ENCODE measurements around the gene SETX. TPM values are rescaled to one million over a fixed set of nuclear protein-coding genes. Genes with fewer than 3 reads are reported as not detected.

The SETX gene
- total RNA-seq (10 to 100 TPM; 11.1 to 23.1 (median 14.5) TPM), polyA plus RNA-seq (10 to 100 TPM; 12.4 to 20.7 TPM)

GRCh38 chr9:132354637-132355355 is at the start of gene SETX:
SETX (minus strand) TSS chr9:132354986; CDS start chr9:132349428, 5,558 bp downstream.
- WGBS, 2 donors, result 0% methylated on average over 77 to 82 of the region's 82 CpGs
- peak; percentile 95 to 99 (median 98) for DNase-seq
- ATAC-seq, result peak; percentile 97 to 99 (median 98)
- no peak for TF ChIP-seq CTCF (IDR thresholded peaks at IDR 0.05)
- Histone ChIP-seq H3K4me3 (peak within 1 kb of the TSS; percentile 94 to 100 (median 98)), H3K27ac (peak within 1 kb of the TSS; percentile 72 to 89 (median 86)), H3K27me3 (no peaks in the 10 kb centered on the region), H3K4me1 (peaks cover 0 to 14% (median 11%) of the 10 kb centered on the region in 3 donors), H3K9me3 (no peaks in the 10 kb centered on the region), H3K36me3 (peaks cover 0 to 18% (median 4%) of the 10 kb centered on the region in 3 donors)
- FAIRE-seq, result no peak
- intact Hi-C loops (cut with DNase I), result no loop called here

GRCh38 chr9:132404228-132404881 is 49.6 kb upstream of the SETX start:
- no peak for DNase-seq
- Histone ChIP-seq H3K9me3 (no peaks in the 10 kb centered on the region), H3K27ac (no peak overlapping the region), H3K4me3 (no peak overlapping the region), H3K36me3 (peaks cover 0 to 9% (median 0%) of the 10 kb centered on the region in 3 donors), H3K27me3 (no peaks in the 10 kb centered on the region), H3K4me1 (no peaks in the 10 kb centered on the region)
- no peak for ATAC-seq
- 61 to 65% methylated on average over 9 of the region's 9 CpGs for WGBS, 2 donors
- intact Hi-C loops (cut with DNase I), result no loop called here
- no peak for TF ChIP-seq CTCF (IDR thresholded peaks at IDR 0.05)
- no peak for FAIRE-seq

- WGBS, 2 donors, result 88 to 93% methylated on average over 4 of the region's 4 CpGs
- Histone ChIP-seq H3K9me3 (no peaks in the 10 kb centered on the region), H3K27ac (no peak overlapping the region), H3K4me1 (no peaks in the 10 kb centered on the region), H3K4me3 (no peak overlapping the region), H3K36me3 (peaks cover 0 to 34% (median 15%) of the 10 kb centered on the region in 3 donors), H3K27me3 (no peaks in the 10 kb centered on the region)
- FAIRE-seq, result no peak
- DNase-seq, result no peak
- no peak for TF ChIP-seq CTCF (IDR thresholded peaks at IDR 0.05)
- intact Hi-C loops (cut with DNase I), result no loop called here
- ATAC-seq, result no peak
These were observed 47.0 kb upstream of the SETX start for GRCh38 chr9:132401824-132402223.

GRCh38 chr9:132395560-132395959 is 40.8 kb upstream of the SETX start:
- H3K27me3 ChIP-seq, result no peaks in the 10 kb centered on the region
- ATAC-seq, result no peak
- H3K27ac ChIP-seq, result no peak overlapping the region
- FAIRE-seq, result no peak
- no peak overlapping the region for H3K4me3 ChIP-seq
- no peaks in the 10 kb centered on the region for H3K4me1 ChIP-seq
- intact Hi-C loops (cut with DNase I), result no loop called here
- no peak for TF ChIP-seq CTCF (IDR thresholded peaks at IDR 0.05)
- no peaks in the 10 kb centered on the region for H3K9me3 ChIP-seq
- H3K36me3 ChIP-seq, result peaks cover 0 to 75% (median 22%) of the 10 kb centered on the region in 3 donors
- no peak for DNase-seq
- WGBS, 2 donors, result 84 to 91% methylated on average over 11 of the region's 11 CpGs

GRCh38 chr9:132391449-132391848 is 36.7 kb upstream of the SETX start:
- Histone ChIP-seq H3K36me3 (peaks cover 0 to 64% (median 24%) of the 10 kb centered on the region in 3 donors), H3K27me3 (no peaks in the 10 kb centered on the region), H3K27ac (no peak overlapping the region), H3K4me1 (no peaks in the 10 kb centered on the region), H3K4me3 (no peak overlapping the region), H3K9me3 (no peaks in the 10 kb centered on the region)
- intact Hi-C loops (cut with DNase I), result no loop called here
- ATAC-seq, result no peak
- 93 to 94% methylated on average over 11 of the region's 11 CpGs for WGBS, 2 donors
- TF ChIP-seq CTCF (IDR thresholded peaks at IDR 0.05), result no peak
- no peak for FAIRE-seq
- no peak for DNase-seq
